Effector CD8-positive, alpha-beta T cell (primary cell): ENCODE data around the gene FN3K.

ENCODE experiments used
- DNase-seq: peaks from one replicate; lab custom pipeline; 2025; lab: John Stamatoyannopoulos, UW

Gene FN3K

GRCh38 chr17:82795615-82796014 lies 60.2 kb downstream of the FN3K start:
- no peak for DNase-seq

GRCh38 chr17:82797061-82797460 lies 61.6 kb downstream of the FN3K start:
- DNase-seq: no peak

GRCh38 chr17:82798752-82799151 lies 63.3 kb downstream of the FN3K start:
- no peak for DNase-seq

GRCh38 chr17:82799591-82799990 lies 64.2 kb downstream of the FN3K start:
- no peak for DNase-seq
